DND-41 (cell line): ENCODE data around the gene LY6G5C.

ENCODE experiments used
- CTCF ChIP-seq: IDR thresholded peaks from 2 replicates; pipeline ENCODE4 v1.5.1; 2012; ENCODE audit warnings: borderline replicate concordance, low read length, moderate library complexity, mild to moderate bottlenecking; ENCODE audit not compliant: poor library complexity, severe bottlenecking; ENCODE audit errors: extremely low read depth
- EZH2 ChIP-seq: IDR thresholded peaks from 3 replicates; pipeline ENCODE4 v1.6.1; 2012; ENCODE audit warnings: borderline replicate concordance, low read depth, mild to moderate bottlenecking, moderate library complexity, low read length, inconsistent platforms; ENCODE audit not compliant: severe bottlenecking

- TF ChIP-seq CTCF (no peak), EZH2 (no peak)
These were observed 336 bp upstream of the LY6G5C start for GRCh38 chr6:31681135-31681671.
